HCT116 (cell line): Measurements from ENCODE around the gene DTYMK. TPM values are rescaled to one million over a fixed set of nuclear protein-coding genes. Genes with fewer than 3 reads are reported as not detected.

Experiments used
- ATAC-seq: fragments of 200-7000 bp; cut with Tn5 transposase; 2 replicates; pipeline ENCODE4 v1.9.1; 2020; ENCODE audit warnings: mild to moderate bottlenecking, moderate library complexity
- BruUV-seq: library from RNA; stranded (reverse); fragments of 400-500 nt; replicated peaks from 2 replicates; lab custom pipeline; 2021; lab: Mats Ljungman, UMichigan
- CTCF ChIA-PET: fragments of 300-600 bp; sonication (Branson Sonifier 250); formaldehyde crosslinking; loops from one replicate; lab custom pipeline; 2021; ENCODE audit warnings: antibody characterized with exemption; lab: Charles Lee
- POLR2A ChIA-PET: fragments of 300-600, 350-600 bp; sonication (Branson Sonifier 250); formaldehyde crosslinking; loops from one replicate; lab custom pipeline; 2021; ENCODE audit warnings: antibody characterized with exemption; lab: Charles Lee
- RAD21 ChIA-PET, 2 experiments: fragments of 300-600 bp; sonication (Branson Sonifier 250); formaldehyde crosslinking; loops; one replicate each; lab custom pipeline; 2023; ENCODE audit warnings: low total read pairs in 2 of 2; ENCODE audit not compliant: uncharacterized antibody in 2 of 2, unreplicated experiment in 2 of 2, low non-redundant PET in 1 of 2; lab: Charles Lee
- DNase-seq: peaks from one replicate; pipeline ENCODE4 v3.0.0-alpha.2; 2010; ENCODE audit warnings: low read depth, low spot score
- H2AFZ ChIP-seq: fragments of 200-600 bp; shearing (Covaris generic), sonication (generic); 2 replicates; pipeline ENCODE4 v1.6.1; 2017; ENCODE audit warnings: low read depth, mixed run types, mixed read lengths, antibody characterized with exemption, low read length; ENCODE audit not compliant: poor library complexity, severe bottlenecking
- H3K27ac ChIP-seq: 2 replicates; pipeline ENCODE4 v1.5.1; 2012; ENCODE audit warnings: low read depth, low read length
- H3K27me3 ChIP-seq: fragments of 200-600 bp; sonication (generic); 2 replicates; pipeline ENCODE4 v1.6.1; 2016; ENCODE audit warnings: mixed run types, low read length, mixed read lengths; ENCODE audit not compliant: insufficient read depth
- H3K36me3 ChIP-seq, 2 experiments: fragments of 200-500 bp in 1 of 2; fragments of 200-600 bp in 1 of 2; sonication (Bioruptor generic) in 1 of 2; sonication (generic) in 1 of 2; 2 replicates each; pipeline versions ENCODE4 v1.5.1 to v1.6.1; 2014 to 2016; ENCODE audit warnings: low read length in 2 of 2, inconsistent platforms in 1 of 2, mixed read lengths in 1 of 2, mixed run types in 1 of 2; ENCODE audit not compliant: insufficient read depth in 2 of 2, control insufficient read depth in 1 of 2
- H3K4me1 ChIP-seq, 2 experiments: fragments of 200-600 bp in 1 of 2; sonication (generic) in 1 of 2; 2 replicates each; pipeline versions ENCODE4 v1.5.1 to v1.6.1; 2012 to 2017; ENCODE audit warnings: low read length in 2 of 2, inconsistent platforms in 1 of 2, mild to moderate bottlenecking in 1 of 2, mixed read lengths in 1 of 2, mixed run types in 1 of 2, moderate library complexity in 1 of 2; ENCODE audit not compliant: insufficient read depth in 2 of 2, control insufficient read depth in 1 of 2
- H3K4me2 ChIP-seq: fragments of 200-600 bp; sonication (generic); 2 replicates; pipeline ENCODE4 v1.6.1; 2017; ENCODE audit warnings: mixed run types, low read length, mixed read lengths
- H3K4me3 ChIP-seq, 2 experiments: fragments of 200-600 bp in 1 of 2; sonication (generic) in 1 of 2; replicated peaks in 1 of 2; 2 replicates each; pipeline ENCODE4 v1.5.1; 2011 to 2016; ENCODE audit warnings: low read length in 2 of 2, control low read depth in 1 of 2, low read depth in 1 of 2, mild to moderate bottlenecking in 1 of 2, mixed read lengths in 1 of 2, mixed run types in 1 of 2
- H3K79me2 ChIP-seq: fragments of 200-600 bp; sonication (generic); 2 replicates; pipeline ENCODE4 v1.6.1; 2017; ENCODE audit warnings: mild to moderate bottlenecking, mixed run types, low read length, moderate library complexity, mixed read lengths; ENCODE audit not compliant: insufficient read depth
- H3K9ac ChIP-seq: fragments of 200-600 bp; sonication (generic); 2 replicates; pipeline ENCODE4 v1.6.1; 2016; ENCODE audit warnings: low read length, mixed read lengths
- H3K9me2 ChIP-seq: fragments of 200-600 bp; sonication (generic), shearing (Covaris generic); 2 replicates; pipeline ENCODE4 v1.6.1; 2017; ENCODE audit warnings: mixed run types, mild to moderate bottlenecking, moderate library complexity; ENCODE audit not compliant: insufficient read depth
- H3K9me3 ChIP-seq, 2 experiments: fragments of 200-500 bp in 1 of 2; fragments of 200-600 bp in 1 of 2; sonication (Bioruptor generic) in 1 of 2; sonication (generic) in 1 of 2; 2 replicates each; pipeline ENCODE4 v1.6.1; 2014 to 2017; ENCODE audit warnings: low read length in 2 of 2, mixed read lengths in 2 of 2, inconsistent platforms in 1 of 2, low read depth in 1 of 2, mild to moderate bottlenecking in 1 of 2, mixed run types in 1 of 2, moderate library complexity in 1 of 2; ENCODE audit not compliant: control insufficient read depth in 1 of 2, insufficient read depth in 1 of 2
- H4K20me1 ChIP-seq: fragments of 200-600 bp; sonication (generic), shearing (Covaris generic); 2 replicates; pipeline ENCODE4 v1.6.1; 2017; ENCODE audit warnings: mixed run types, mild to moderate bottlenecking, moderate library complexity; ENCODE audit not compliant: insufficient read depth
- ATF3 ChIP-seq: IDR thresholded peaks from 2 replicates; pipeline ENCODE4 v1.6.1; 2012
- CTCF ChIP-seq, 3 experiments: fragments of 200-600 bp in 1 of 3; sonication (generic) in 1 of 3; IDR thresholded peaks in 2 of 3; conservative IDR thresholded peaks in 1 of 3; 2 replicates each; pipeline ENCODE4 v1.5.1; 2012 to 2017; ENCODE audit warnings: low read depth in 2 of 3, low read length in 2 of 3, antibody characterized with exemption in 1 of 3, borderline replicate concordance in 1 of 3, control low read depth in 1 of 3, mild to moderate bottlenecking in 1 of 3, mixed read lengths in 1 of 3, mixed run types in 1 of 3, moderate library complexity in 1 of 3; ENCODE audit not compliant: insufficient read depth in 1 of 3
- EZH2 ChIP-seq: fragments of 200-600 bp; sonication (generic); IDR thresholded peaks from 2 replicates; pipeline ENCODE4 v1.6.1; 2017; ENCODE audit warnings: antibody characterized with exemption, mixed run types
- EZH2phosphoT487 ChIP-seq: fragments of 200-600 bp; IDR thresholded peaks from 2 replicates; pipeline ENCODE4 v1.6.1; 2018; ENCODE audit warnings: antibody characterized with exemption, borderline replicate concordance
- JUND ChIP-seq: IDR thresholded peaks from 2 replicates; pipeline ENCODE4 v1.6.1; 2012
- MAX ChIP-seq: IDR thresholded peaks from 2 replicates; pipeline ENCODE4 v1.6.1; 2012
- POLR2AphosphoS5 ChIP-seq: IDR thresholded peaks from 2 replicates; pipeline ENCODE4 v1.6.1; 2011; ENCODE audit warnings: mild to moderate bottlenecking, low read depth, low read length, moderate library complexity
- SIN3A ChIP-seq: IDR thresholded peaks from 2 replicates; pipeline ENCODE4 v1.6.1; 2012; ENCODE audit warnings: low read depth
- SRF ChIP-seq: IDR thresholded peaks from 2 replicates; pipeline ENCODE4 v1.6.1; 2012; ENCODE audit warnings: low read depth
- YY1 ChIP-seq: IDR thresholded peaks from 2 replicates; pipeline ENCODE4 v1.6.1; 2011; ENCODE audit warnings: low read length, low read depth, moderate library complexity, mild to moderate bottlenecking; ENCODE audit not compliant: insufficient replicate concordance; ENCODE audit errors: extremely low read depth
- ZBTB33 ChIP-seq: IDR thresholded peaks from 2 replicates; pipeline ENCODE4 v1.6.1; 2011; ENCODE audit warnings: mild to moderate bottlenecking, low read length, moderate library complexity; ENCODE audit not compliant: insufficient replicate concordance; ENCODE audit errors: extremely low read depth
- ZFX ChIP-seq: fragments of 450-650 bp; IDR thresholded peaks from 2 replicates; pipeline ENCODE4 v1.6.1; 2017
- intact Hi-C: fragments of 100-400 bp; cut with micrococcal nuclease; formaldehyde crosslinking; loops from 2 replicates; pipeline ENCODE4 v1.10.0; 2022
- total RNA-seq: library from RNA; stranded (reverse); gene quantifications from one replicate; pipeline ENCODE4 v1.2.1, GENCODE V29; 2021; ENCODE audit not compliant: unreplicated experiment

DTYMK gene
- total RNA-seq, 1 experiment from 2014 or later: 83.3 TPM

DNA sequence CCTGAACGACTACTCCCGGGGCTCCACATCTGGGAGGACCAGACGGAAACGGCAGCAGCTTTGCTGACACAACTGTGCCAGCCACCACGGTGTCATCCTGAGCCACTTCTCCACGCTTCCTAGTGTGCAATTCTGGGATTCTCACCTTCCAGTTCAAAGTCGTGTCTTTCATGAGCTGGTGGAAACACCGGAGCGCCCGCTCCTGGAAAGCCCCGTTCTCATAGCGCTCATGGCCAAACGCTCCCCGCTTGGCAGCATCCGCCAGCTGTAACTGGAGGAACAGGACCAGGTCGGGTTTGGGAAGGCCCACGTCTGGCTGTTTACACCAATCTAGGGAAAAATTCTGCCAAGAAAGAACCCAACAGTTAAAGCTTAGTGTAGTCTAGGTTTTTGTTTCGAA lies 8.3 kb downstream of the DTYMK start:
- peaks cover 33 to 40% of the 10 kb centered on the region in 2 experiments for H3K36me3 ChIP-seq
- DNase-seq (no peak), ATAC-seq (no peak)
- H3K79me2 ChIP-seq: peaks cover 34% of the 10 kb centered on the region
- no peak overlapping the region for H2AFZ ChIP-seq
- H3K27ac ChIP-seq: no peak overlapping the region
- ChIA-PET POLR2A (interaction anchor here (1.8 kb wide), 1 partner anchor 8 kb away, joined by 4 read pairs; the partner anchor contains the start of gene DTYMK), RAD21 (no interaction called here)
- no TSS peak for BruUV-seq
- H3K9me3 ChIP-seq: no peaks in the 10 kb centered on the region
- peaks cover 0 to 3% of the 10 kb centered on the region in 2 experiments; a peak in 2 of 4 replicates for H3K4me1 ChIP-seq
- TF ChIP-seq YY1: no peak
- no peak for TF ChIP-seq CTCF (IDR thresholded peaks at IDR 0.05 in 2 of 3, conservative IDR thresholded peaks at IDR 0.05 in 1 of 3; ENCODE audit: borderline replicate concordance in 1 of 3, insufficient read depth in 1 of 3, low read depth in 2 of 3, low read length in 2 of 3)
- no peak for TF ChIP-seq POLR2AphosphoS5
- no peak for TF ChIP-seq SRF
- no peak for TF ChIP-seq EZH2
- TF ChIP-seq ZBTB33: no peak
- no peak for TF ChIP-seq SIN3A
- TF ChIP-seq JUND: no peak
- TF ChIP-seq MAX: no peak
- TF ChIP-seq ATF3: no peak
- no peak for TF ChIP-seq EZH2phosphoT487
- no peak for TF ChIP-seq ZFX
- TF ChIP-seq, all 23 proteins: peak for 0
- intact Hi-C loops: no loop called here
- no peak overlapping the region for H3K4me2 ChIP-seq
- no peak overlapping the region for H3K4me3 ChIP-seq
- no peak overlapping the region for H3K9ac ChIP-seq
- no peaks in the 10 kb centered on the region for H3K9me2 ChIP-seq
- no peaks in the 10 kb centered on the region for H3K27me3 ChIP-seq
- no peaks in the 10 kb centered on the region for H4K20me1 ChIP-seq
- CTCF ChIA-PET: no interaction called here
